ENCODE data around the gene CPA5.
"Not testable (repeated sequence)": the region's sequence is repeated elsewhere in the genome, so short reads cannot be mapped to it uniquely, and the experiment has no call there.

CPA5 gene, protein sequence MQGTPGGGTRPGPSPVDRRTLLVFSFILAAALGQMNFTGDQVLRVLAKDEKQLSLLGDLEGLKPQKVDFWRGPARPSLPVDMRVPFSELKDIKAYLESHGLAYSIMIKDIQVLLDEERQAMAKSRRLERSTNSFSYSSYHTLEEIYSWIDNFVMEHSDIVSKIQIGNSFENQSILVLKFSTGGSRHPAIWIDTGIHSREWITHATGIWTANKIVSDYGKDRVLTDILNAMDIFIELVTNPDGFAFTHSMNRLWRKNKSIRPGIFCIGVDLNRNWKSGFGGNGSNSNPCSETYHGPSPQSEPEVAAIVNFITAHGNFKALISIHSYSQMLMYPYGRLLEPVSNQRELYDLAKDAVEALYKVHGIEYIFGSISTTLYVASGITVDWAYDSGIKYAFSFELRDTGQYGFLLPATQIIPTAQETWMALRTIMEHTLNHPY
- total RNA-seq: 0 to 3.1 (median 0) reads per million in 17 experiments

- no peak for DNase-seq
These were observed at the start of gene CPA5 for GRCh38 chr7:130344271-130344866. CPA5 (plus strand) TSS chr7:130344816; CDS start chr7:130346486, 1,670 bp downstream.

DNA sequence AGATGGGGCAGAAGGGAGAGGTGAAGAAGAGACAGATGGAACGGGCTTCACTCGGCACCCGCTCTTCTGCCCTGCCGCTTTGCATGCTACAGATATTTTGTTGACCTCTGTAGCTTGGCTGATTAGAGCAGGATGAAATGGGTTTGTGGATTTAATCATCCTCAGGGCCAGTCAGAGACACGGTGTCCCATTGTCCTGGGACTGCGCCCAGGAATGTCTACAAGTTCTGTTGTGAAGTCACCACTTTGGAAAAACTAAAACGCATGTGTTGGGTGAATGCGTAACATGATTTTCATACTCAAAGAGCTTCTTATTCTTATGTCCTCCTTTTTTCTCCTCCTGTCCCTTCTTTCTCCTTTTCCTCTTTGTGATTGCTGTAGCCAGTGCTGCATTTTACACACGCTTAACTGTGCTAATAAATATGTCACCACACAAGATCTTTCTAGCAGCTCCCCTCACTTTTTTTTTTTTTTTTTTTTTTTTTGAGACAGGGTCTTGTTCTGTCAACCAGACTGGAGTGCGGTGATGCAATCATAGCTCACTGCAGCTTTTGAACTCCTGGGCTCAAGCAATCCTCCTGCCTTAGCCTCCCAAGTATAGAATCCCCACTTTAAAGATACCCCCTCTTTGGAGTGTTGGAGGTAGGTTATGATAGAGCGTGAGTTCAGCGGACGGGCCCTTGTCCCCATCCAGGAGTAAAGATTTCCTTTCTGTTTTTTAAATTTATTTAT, 48.2 kb upstream of the CPA5 start:
- DNase-seq: no peak

GRCh38 chr7:130297628-130298543, 46.7 kb upstream of the CPA5 start:
- no peak for DNase-seq

- no peak for DNase-seq
These were observed 45.9 kb upstream of the CPA5 start for GRCh38 chr7:130298544-130299326.

GRCh38 chr7:130299866-130300265, 44.8 kb upstream of the CPA5 start:
- no peak for DNase-seq

DNA sequence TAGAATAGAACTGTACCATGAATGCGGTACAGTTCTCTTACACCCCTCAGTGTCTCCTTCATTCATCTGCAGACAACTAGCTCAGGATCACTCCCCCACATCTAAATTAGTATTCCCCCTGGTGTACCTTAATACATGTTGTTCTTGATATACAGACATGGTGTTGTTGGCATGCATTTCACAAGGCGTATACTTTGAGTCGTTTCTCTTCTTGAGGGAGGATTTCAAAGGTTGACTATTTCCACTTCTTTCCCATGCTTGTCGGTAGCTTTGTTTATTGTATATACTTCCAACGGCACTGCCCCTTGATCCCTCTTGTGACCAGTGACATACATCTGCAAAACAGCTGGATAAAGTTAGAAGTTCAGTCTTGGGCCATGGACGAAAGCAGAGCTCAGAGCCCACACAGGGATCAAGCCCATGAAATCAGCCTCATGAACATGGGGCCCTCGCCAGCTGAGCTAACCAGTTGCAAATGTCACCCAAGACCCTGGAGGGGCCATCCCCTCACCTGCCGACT, 43.1 kb upstream of the CPA5 start:
- no peak for DNase-seq

DNA sequence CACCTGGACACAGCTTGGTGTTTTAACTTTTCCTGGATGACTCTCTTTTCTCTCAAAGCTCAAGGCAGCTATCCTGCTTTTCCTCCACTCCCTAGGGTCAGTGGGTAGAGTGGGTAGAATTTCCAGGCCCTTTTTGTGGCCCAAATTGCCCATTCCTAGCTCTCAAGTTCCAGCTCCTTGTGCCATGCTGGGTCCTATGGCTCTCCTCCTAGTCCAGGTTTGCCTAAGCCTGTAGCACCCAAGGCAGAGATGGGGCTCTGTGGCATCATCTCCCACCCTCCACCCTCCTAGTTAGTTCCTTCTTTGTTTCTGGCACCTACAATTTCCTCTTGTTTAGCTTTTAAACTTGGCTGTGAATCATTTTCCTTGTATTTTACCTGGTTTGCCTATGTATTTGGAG, 42.0 kb upstream of the CPA5 start:
- no peak for DNase-seq

GRCh38 chr7:130303127-130303526, 41.5 kb upstream of the CPA5 start:
- DNase-seq: no peak

DNA sequence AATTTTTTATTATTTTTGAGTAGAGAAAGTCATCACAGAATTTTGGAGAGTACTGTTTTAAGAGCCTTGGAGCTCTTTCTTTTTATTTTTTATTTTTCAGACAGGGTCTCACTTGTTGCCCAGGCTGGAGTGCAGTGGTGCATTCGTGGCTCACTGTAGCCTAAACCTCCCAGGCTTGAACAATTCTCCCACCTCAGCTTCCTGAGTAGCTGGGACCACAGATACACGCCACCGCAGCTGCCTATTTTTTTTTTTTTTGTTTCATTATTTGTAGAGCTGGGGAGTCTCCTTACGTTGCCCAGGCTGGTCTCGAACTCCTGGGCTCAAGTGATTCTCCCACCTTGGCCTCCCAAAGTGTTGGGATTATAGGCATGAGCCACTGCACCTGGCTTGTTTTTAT, 41.1 kb upstream of the CPA5 start:
- no peak for DNase-seq

DNA sequence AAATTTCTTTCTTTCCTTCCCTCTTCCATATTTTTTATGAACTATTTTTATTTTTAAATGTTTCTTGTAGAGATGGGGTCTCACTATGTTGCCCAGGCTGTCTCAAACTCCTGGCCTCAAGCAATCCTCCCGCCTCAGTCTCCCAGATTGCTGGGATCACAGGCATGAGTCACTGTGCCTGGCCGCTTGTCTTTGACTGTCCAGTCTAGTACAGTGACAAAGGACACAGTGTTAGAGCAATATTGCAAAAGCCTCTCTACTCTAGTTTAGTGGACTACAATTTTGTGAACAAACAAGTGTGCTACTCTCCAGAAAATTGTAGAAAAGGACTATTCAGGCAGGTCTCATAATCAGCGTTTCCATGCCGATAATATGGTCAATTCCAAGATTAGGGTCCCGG, 40.6 kb upstream of the CPA5 start:
- DNase-seq: no peak

GRCh38 chr7:130304878-130305277, 39.7 kb upstream of the CPA5 start:
- DNase-seq: no peak

GRCh38 chr7:130305433-130306042, 39.1 kb upstream of the CPA5 start:
- no peak for DNase-seq

- DNase-seq: no peak
These were observed 34.6 kb upstream of the CPA5 start for GRCh38 chr7:130309986-130310385.

DNA sequence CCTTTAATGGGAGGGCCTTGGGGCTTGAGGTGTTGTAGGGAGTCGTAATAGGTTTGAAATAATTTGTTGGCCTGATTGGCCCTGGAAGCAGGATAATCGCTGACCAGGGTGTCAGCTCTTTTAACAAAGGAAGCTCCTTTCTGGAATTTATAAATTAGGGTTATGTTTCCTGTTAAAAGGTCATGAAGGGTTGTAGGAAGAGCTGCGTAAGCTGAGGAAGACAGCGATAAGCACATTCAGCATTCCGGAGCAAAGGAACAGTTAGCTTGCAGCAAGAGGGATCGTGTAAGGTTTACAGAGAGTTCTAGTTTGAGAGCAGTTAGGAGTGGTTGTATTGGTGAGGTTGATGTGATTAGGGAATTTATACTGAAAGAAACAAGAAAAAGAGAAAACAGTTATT, 30.3 kb upstream of the CPA5 start:
- no peak for DNase-seq

GRCh38 chr7:130319541-130319940, 25.1 kb upstream of the CPA5 start:
- DNase-seq: no peak

DNA sequence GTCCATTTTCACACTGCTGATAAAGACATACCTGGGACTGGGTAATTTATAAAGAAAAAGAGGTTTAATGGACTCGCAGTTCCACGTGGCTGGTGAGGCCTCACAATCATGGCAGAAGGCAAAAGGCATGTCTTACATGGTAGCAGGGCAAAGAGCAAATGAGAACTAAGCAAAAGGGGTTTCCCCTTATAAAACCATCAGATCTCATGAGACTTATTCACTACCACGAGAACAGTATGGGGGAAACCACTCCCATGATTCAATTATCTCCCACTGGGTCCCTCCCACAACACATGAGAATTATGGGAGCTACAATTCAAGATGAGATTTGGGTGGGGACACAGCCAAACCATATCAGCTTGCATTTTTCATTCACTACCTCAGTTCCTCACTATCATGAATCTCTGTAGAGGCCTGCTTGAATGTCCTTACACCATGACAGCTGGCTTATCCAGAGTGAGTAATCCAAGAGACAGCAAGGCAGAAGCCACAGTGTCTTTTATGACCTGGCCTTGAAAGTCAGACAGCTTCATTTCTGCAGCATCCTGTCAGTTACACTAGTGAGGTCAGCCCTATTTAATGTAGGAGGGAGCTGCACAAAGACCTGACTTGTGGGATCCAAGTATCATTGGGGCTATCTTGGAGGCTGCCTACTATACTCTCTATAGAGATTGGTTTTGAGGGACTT, 22.9 kb upstream of the CPA5 start:
- DNase-seq: not testable (repeated sequence)

GRCh38 chr7:130322615-130323014, 22.0 kb upstream of the CPA5 start:
- no peak for DNase-seq

- no peak for DNase-seq
These were observed 20.2 kb upstream of the CPA5 start for GRCh38 chr7:130324306-130324943.

GRCh38 chr7:130329681-130330080, 14.9 kb upstream of the CPA5 start:
- no peak for DNase-seq
